ENCODE results near the gene SECISBP2. TPM values are rescaled to one million over a fixed set of nuclear protein-coding genes. Genes with fewer than 3 reads are reported as not detected.

The SECISBP2 gene
- total RNA-seq, 1 donor from 2014 or later = 78.0 TPM

- Mint-ChIP-seq H3K27ac (peak overlapping the region; percentile 43), H3K4me1 (no peaks in the 10 kb centered on the region), H3K27me3 (ENCODE audit: low read depth) (no peaks in the 10 kb centered on the region), H3K9me3 (peaks cover 6% of the 10 kb centered on the region), H3K4me3 (no peak overlapping the region), H3K36me3 (peaks cover 19% of the 10 kb centered on the region)
- DNase-seq (ENCODE audit: low spot score in 2 of 2, unreplicated experiment in 2 of 2) = no peak
- no peak for TF ChIP-seq CTCF (IDR thresholded peaks at IDR 0.05; ENCODE audit: unreplicated experiment)
Observed at GRCh38 chr9:89405826-89406225, 87.5 kb downstream of the SECISBP2 start.

- H3K9me3 Mint-ChIP-seq = peaks cover 11% of the 10 kb centered on the region
- no peak overlapping the region for H3K27ac Mint-ChIP-seq
- no peak for DNase-seq (ENCODE audit: low spot score in 2 of 2, unreplicated experiment in 2 of 2)
- no peaks in the 10 kb centered on the region for H3K4me1 Mint-ChIP-seq
- H3K27me3 Mint-ChIP-seq (ENCODE audit: low read depth) = no peaks in the 10 kb centered on the region
- H3K4me3 Mint-ChIP-seq = no peak overlapping the region
- H3K36me3 Mint-ChIP-seq = peaks cover 25% of the 10 kb centered on the region
- no peak for TF ChIP-seq CTCF (IDR thresholded peaks at IDR 0.05; ENCODE audit: unreplicated experiment)
Observed at GRCh38 chr9:89407070-89407469, 88.8 kb downstream of the SECISBP2 start.

GRCh38 chr9:89408628-89409101 lies 90.4 kb downstream of the SECISBP2 start:
- H3K27ac Mint-ChIP-seq = no peak overlapping the region
- TF ChIP-seq CTCF (IDR thresholded peaks at IDR 0.05; ENCODE audit: unreplicated experiment) = no peak
- peaks cover 11% of the 10 kb centered on the region for H3K9me3 Mint-ChIP-seq
- DNase-seq (ENCODE audit: low spot score in 2 of 2, unreplicated experiment in 2 of 2) = no peak
- H3K36me3 Mint-ChIP-seq = peaks cover 24% of the 10 kb centered on the region
- H3K4me1 Mint-ChIP-seq = peaks cover 4% of the 10 kb centered on the region
- H3K4me3 Mint-ChIP-seq = no peak overlapping the region
- H3K27me3 Mint-ChIP-seq (ENCODE audit: low read depth) = no peaks in the 10 kb centered on the region

Small RNA genes within 50 kb of the gene (microRNA-seq; reads per million reads assigned to microRNA genes)
- gene MIR3153 = not detected

Other genes starting within 250 kb of the SECISBP2 start
- 2.1 to 2.9 TPM (median 2.1 TPM) in 3 replicates for gene SHC3, start 139.7 kb upstream of the SECISBP2 start, total RNA-seq
- 54.5 to 57.6 TPM (median 54.9 TPM) in 3 replicates for gene CKS2, start 7.3 kb upstream of the SECISBP2 start, total RNA-seq
- gene SEMA4D, start 179.6 kb downstream of the SECISBP2 start, total RNA-seq = 41.8 to 44.7 TPM (median 42.7 TPM) in 3 replicates

Measured in mesothelial cell of epicardium (in vitro differentiated cells).